ENCODE measurements around the gene CEP72.

GRCh38 chr5:611731-612486 lies at the start of gene CEP72:
- TF ChIP-seq, protein P1, sequence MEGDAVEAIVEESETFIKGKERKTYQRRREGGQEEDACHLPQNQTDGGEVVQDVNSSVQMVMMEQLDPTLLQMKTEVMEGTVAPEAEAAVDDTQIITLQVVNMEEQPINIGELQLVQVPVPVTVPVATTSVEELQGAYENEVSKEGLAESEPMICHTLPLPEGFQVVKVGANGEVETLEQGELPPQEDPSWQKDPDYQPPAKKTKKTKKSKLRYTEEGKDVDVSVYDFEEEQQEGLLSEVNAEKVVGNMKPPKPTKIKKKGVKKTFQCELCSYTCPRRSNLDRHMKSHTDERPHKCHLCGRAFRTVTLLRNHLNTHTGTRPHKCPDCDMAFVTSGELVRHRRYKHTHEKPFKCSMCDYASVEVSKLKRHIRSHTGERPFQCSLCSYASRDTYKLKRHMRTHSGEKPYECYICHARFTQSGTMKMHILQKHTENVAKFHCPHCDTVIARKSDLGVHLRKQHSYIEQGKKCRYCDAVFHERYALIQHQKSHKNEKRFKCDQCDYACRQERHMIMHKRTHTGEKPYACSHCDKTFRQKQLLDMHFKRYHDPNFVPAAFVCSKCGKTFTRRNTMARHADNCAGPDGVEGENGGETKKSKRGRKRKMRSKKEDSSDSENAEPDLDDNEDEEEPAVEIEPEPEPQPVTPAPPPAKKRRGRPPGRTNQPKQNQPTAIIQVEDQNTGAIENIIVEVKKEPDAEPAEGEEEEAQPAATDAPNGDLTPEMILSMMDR (CRISPR knock-in tag; IDR thresholded peaks at IDR 0.05): no peak
- TF ChIP-seq, protein P2, sequence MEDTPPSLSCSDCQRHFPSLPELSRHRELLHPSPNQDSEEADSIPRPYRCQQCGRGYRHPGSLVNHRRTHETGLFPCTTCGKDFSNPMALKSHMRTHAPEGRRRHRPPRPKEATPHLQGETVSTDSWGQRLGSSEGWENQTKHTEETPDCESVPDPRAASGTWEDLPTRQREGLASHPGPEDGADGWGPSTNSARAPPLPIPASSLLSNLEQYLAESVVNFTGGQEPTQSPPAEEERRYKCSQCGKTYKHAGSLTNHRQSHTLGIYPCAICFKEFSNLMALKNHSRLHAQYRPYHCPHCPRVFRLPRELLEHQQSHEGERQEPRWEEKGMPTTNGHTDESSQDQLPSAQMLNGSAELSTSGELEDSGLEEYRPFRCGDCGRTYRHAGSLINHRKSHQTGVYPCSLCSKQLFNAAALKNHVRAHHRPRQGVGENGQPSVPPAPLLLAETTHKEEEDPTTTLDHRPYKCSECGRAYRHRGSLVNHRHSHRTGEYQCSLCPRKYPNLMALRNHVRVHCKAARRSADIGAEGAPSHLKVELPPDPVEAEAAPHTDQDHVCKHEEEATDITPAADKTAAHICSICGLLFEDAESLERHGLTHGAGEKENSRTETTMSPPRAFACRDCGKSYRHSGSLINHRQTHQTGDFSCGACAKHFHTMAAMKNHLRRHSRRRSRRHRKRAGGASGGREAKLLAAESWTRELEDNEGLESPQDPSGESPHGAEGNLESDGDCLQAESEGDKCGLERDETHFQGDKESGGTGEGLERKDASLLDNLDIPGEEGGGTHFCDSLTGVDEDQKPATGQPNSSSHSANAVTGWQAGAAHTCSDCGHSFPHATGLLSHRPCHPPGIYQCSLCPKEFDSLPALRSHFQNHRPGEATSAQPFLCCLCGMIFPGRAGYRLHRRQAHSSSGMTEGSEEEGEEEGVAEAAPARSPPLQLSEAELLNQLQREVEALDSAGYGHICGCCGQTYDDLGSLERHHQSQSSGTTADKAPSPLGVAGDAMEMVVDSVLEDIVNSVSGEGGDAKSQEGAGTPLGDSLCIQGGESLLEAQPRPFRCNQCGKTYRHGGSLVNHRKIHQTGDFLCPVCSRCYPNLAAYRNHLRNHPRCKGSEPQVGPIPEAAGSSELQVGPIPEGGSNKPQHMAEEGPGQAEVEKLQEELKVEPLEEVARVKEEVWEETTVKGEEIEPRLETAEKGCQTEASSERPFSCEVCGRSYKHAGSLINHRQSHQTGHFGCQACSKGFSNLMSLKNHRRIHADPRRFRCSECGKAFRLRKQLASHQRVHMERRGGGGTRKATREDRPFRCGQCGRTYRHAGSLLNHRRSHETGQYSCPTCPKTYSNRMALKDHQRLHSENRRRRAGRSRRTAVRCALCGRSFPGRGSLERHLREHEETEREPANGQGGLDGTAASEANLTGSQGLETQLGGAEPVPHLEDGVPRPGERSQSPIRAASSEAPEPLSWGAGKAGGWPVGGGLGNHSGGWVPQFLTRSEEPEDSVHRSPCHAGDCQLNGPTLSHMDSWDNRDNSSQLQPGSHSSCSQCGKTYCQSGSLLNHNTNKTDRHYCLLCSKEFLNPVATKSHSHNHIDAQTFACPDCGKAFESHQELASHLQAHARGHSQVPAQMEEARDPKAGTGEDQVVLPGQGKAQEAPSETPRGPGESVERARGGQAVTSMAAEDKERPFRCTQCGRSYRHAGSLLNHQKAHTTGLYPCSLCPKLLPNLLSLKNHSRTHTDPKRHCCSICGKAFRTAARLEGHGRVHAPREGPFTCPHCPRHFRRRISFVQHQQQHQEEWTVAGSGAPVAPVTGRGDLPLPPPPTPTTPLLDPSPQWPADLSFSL (CRISPR knock-in tag; IDR thresholded peaks at IDR 0.05): no peak
- TF ChIP-seq RNF2 (conservative IDR thresholded peaks at IDR 0.05; ENCODE audit: low read depth): no peak

All from HepG2 (cell line).